ENCODE measurements around the gene KRT6C.

KRT6C gene

DNA sequence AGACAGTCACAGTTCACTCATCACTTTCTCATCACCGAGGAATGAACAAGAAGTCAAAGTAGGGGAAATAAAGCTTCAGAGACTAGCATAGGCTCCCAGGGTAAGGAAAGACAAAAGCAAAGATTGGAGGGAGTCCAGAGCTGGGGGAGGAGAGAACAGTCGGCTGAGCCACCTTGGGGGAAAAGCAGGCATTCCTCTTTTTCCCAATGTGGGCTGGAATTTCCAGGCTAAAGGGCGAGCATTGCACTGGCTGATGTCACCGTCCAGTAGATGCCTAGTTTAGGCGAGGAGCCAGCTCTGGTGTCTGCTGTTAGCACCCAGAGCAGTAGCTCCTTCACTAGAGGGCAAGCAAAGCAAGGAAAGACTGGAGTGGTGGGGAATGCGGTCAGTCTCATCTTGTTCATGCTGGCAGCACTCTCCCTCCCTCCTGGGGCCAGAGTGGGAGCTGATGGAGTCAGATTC lies 31.0 kb downstream of the KRT6C start:
- CTCF ChIA-PET: no interaction called here
- POLR2A ChIA-PET: interaction anchor here (0.6 kb wide), 1 partner anchor 438 kb away, joined by 3 read pairs; no protein-coding TSS in a partner anchor
- TF ChIP-seq TARDBP (IDR thresholded peaks at IDR 0.05) (no peak), HDGF (IDR thresholded peaks at IDR 0.05; ENCODE audit: borderline replicate concordance) (no peak), ELF4 (IDR thresholded peaks at IDR 0.05) (no peak)
- DNase-seq (ENCODE audit: extremely low spot score): no peak

DNA sequence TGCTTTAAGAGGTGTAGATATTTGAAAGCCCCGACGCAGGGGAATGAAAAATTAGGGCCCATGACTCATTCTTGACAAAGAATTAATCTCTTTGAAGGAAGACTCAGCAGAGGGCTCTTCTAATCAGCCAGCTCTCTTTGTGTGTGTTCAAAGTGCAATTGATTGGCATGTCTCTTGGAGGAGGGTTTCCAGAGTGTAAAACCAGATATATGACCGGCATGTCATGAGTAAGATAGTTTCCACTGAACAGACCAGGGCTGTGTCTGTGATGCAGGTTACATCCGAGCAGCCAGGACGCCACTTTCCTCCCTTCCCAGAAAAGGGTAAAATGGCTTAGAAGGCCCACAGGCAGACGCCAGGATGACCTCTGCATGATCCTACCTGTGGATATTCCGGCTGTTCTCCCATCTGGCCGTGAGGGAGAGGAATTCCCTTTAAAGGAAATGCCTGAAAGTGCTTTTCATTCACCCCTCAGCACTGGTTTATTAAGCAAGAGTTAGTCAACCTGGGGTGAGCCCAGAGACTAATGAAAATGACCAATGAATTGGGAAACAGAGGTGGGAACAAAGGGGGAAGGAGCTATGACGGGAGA lies 32.2 kb downstream of the KRT6C start:
- TF ChIP-seq HDGF (IDR thresholded peaks at IDR 0.05; ENCODE audit: borderline replicate concordance): no peak
- TF ChIP-seq LEF1 (IDR thresholded peaks at IDR 0.05; ENCODE audit: borderline replicate concordance): no peak
- no peak for TF ChIP-seq FOXK2 (IDR thresholded peaks at IDR 0.05)
- TF ChIP-seq FOXA1 (IDR thresholded peaks at IDR 0.05): no peak
- no peak for TF ChIP-seq SUZ12 (IDR thresholded peaks at IDR 0.05)
- no peak for TF ChIP-seq CTBP1 (IDR thresholded peaks at IDR 0.05; ENCODE audit: borderline replicate concordance)
- no peak for TF ChIP-seq SP1 (IDR thresholded peaks at IDR 0.05)
- TF ChIP-seq TARDBP (IDR thresholded peaks at IDR 0.05): no peak
- DNase-seq (ENCODE audit: extremely low spot score): no peak
- POLR2A ChIA-PET: no interaction called here
- CTCF ChIA-PET: no interaction called here

DNA sequence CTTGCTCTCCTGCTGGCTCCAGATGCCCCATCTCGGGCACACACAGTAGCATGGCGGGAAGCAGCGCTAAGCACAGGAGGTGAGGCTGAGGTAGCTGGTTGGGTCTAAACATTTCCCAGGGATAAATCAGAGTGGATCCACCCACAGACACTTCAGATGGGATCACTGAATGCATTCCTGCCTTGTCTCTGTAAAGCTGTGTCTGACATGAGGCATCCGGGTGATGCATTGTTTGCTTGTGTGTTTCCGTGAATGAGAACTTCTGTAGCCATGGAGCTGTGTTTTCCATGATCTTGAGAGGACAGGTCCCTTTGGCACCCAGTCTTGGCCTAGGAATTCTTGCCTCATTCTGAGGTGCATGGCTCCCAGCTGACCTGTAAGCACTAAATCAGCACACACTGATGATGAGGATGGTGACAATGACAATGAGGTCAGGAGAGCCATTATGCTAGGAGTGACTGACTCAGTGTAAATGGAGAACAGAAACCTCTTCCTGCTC lies 32.7 kb downstream of the KRT6C start:
- ChIA-PET POLR2A (no interaction called here), CTCF (no interaction called here)
- DNase-seq (ENCODE audit: extremely low spot score): no peak
- TF ChIP-seq TARDBP (IDR thresholded peaks at IDR 0.05): no peak

DNA sequence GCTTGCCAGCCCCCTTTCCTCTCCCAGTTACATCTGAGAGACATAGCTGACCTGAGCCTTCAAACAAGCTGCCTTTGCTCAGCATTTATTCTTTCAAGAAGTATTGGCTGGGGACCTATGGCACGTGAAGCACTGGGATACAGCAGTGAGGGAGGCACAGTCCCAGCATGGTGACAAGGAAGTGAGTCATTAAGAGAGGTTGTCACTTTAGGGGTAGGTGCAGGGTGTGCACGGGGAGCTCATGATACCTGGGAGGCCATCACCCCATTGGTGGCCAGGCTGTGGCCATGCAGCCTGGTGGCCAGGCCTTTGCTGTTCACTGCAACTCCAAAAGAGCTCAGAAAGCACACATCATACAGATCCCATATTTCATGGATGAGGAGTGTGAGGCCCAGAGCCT lies 33.8 kb downstream of the KRT6C start:
- no peak for DNase-seq (ENCODE audit: extremely low spot score)
- ChIA-PET POLR2A (no interaction called here), CTCF (no interaction called here)
- TF ChIP-seq LEF1 (IDR thresholded peaks at IDR 0.05; ENCODE audit: borderline replicate concordance) (no peak), L3MBTL2 (conservative IDR thresholded peaks at IDR 0.05) (no peak), NFRKB (IDR thresholded peaks at IDR 0.05) (no peak), ZNF384 (IDR thresholded peaks at IDR 0.05) (no peak), ARNT (IDR thresholded peaks at IDR 0.05) (no peak), HDGF (IDR thresholded peaks at IDR 0.05; ENCODE audit: borderline replicate concordance) (no peak), FOXM1 (IDR thresholded peaks at IDR 0.05; ENCODE audit: borderline replicate concordance) (no peak), BHLHE40 (IDR thresholded peaks at IDR 0.05; ENCODE audit: borderline replicate concordance) (no peak), TARDBP (IDR thresholded peaks at IDR 0.05) (no peak), FOXK2 (IDR thresholded peaks at IDR 0.05) (no peak), FOXA1 (IDR thresholded peaks at IDR 0.05) (no peak)
- TF ChIP-seq, protein P1, sequence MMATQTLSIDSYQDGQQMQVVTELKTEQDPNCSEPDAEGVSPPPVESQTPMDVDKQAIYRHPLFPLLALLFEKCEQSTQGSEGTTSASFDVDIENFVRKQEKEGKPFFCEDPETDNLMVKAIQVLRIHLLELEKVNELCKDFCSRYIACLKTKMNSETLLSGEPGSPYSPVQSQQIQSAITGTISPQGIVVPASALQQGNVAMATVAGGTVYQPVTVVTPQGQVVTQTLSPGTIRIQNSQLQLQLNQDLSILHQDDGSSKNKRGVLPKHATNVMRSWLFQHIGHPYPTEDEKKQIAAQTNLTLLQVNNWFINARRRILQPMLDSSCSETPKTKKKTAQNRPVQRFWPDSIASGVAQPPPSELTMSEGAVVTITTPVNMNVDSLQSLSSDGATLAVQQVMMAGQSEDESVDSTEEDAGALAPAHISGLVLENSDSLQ (IDR thresholded peaks at IDR 0.05): no peak

DNA sequence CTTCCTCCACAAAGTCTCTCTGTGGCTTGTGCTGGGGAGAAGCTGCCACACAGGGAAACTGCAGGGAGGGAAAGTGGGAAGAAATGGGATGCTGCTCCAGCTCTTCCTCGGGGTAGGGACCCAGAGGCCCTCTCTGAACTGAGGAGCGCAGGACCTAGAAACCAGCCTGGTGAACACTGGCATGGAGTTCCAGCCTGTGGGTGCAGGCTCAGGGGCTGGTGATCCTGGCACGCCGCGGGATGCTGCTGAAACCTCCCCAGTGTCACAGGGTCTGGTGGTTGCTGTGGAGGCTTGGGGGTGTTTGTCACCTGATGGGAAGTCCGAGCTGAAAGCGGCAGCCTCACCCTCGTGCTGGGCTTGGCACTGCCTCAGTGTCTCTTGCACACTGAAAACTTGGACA lies 34.2 kb downstream of the KRT6C start:
- DNase-seq (ENCODE audit: extremely low spot score): no peak
- TF ChIP-seq FOXA1 (IDR thresholded peaks at IDR 0.05): no peak
- TF ChIP-seq SUZ12 (IDR thresholded peaks at IDR 0.05): no peak
- TF ChIP-seq LEF1 (IDR thresholded peaks at IDR 0.05; ENCODE audit: borderline replicate concordance): no peak
- no peak for TF ChIP-seq TARDBP (IDR thresholded peaks at IDR 0.05)
- TF ChIP-seq HDGF (IDR thresholded peaks at IDR 0.05; ENCODE audit: borderline replicate concordance): no peak
- no peak for TF ChIP-seq SP1 (IDR thresholded peaks at IDR 0.05)
- no peak for TF ChIP-seq CTBP1 (IDR thresholded peaks at IDR 0.05; ENCODE audit: borderline replicate concordance)
- TF ChIP-seq FOXK2 (IDR thresholded peaks at IDR 0.05): no peak
- no peak for TF ChIP-seq ELF4 (IDR thresholded peaks at IDR 0.05)
- TF ChIP-seq L3MBTL2 (conservative IDR thresholded peaks at IDR 0.05): no peak
- no peak for TF ChIP-seq ARNT (IDR thresholded peaks at IDR 0.05)
- TF ChIP-seq NFRKB (IDR thresholded peaks at IDR 0.05): no peak
- no peak for TF ChIP-seq ZNF384 (IDR thresholded peaks at IDR 0.05)
- no peak for TF ChIP-seq FOXM1 (IDR thresholded peaks at IDR 0.05; ENCODE audit: borderline replicate concordance)
- TF ChIP-seq, protein P1 (IDR thresholded peaks at IDR 0.05): no peak
- TF ChIP-seq BHLHE40 (IDR thresholded peaks at IDR 0.05; ENCODE audit: borderline replicate concordance): no peak
- POLR2A ChIA-PET: no interaction called here
- CTCF ChIA-PET: no interaction called here

DNA sequence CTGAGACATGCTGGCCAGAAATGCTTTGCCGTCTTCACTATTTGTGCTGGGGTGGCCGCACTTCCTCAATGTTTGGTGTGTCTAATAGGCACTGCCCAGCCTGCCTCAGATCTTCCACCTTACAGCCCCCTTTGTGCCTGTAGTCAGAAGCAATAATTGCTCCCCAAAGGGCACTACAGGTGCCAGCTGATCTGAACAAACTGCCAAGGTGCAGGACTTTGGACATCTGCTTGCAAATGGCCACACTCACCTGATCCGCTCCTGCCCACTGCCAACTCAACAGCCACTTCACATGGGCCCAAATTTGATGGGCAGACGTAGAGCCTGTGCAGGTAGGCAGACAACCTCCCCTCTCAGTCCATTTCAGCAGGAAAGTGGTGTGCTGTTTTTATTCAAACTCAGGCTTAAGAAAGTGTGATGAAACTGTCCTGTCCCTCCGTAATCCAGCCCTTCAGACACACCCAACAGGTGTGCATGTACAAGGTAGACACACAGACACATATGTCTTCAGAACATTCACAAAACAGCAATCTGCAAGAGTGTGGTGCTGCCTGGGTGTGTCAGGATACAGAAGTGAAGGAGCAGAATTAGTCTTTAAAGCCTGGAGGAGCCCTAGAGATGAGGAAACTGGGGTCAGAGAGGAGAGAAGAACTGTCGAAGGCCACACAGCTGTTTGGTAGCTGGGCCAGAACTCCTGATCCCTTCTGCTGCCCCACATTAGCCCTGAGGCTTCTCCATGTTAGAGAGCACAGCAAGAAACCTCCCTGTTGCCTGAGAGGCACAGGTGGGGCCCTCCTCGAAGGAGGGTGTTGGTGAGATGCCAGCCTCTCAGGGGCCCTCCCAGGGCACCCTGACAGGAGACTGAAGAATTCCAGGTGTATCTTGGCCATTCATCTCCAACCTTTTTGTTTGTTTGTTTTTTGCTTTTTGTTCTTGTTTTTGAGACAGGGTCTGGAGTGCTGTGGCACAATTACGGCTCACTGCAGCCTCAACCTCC lies 35.0 kb downstream of the KRT6C start:
- CTCF ChIA-PET: no interaction called here
- TF ChIP-seq SUZ12 (IDR thresholded peaks at IDR 0.05) (no peak), HDGF (IDR thresholded peaks at IDR 0.05; ENCODE audit: borderline replicate concordance) (no peak), ELF4 (IDR thresholded peaks at IDR 0.05) (no peak), L3MBTL2 (conservative IDR thresholded peaks at IDR 0.05) (no peak), SP1 (IDR thresholded peaks at IDR 0.05) (no peak), LEF1 (IDR thresholded peaks at IDR 0.05; ENCODE audit: borderline replicate concordance) (no peak), FOXK2 (IDR thresholded peaks at IDR 0.05) (no peak), ZNF384 (IDR thresholded peaks at IDR 0.05) (no peak), FOXM1 (IDR thresholded peaks at IDR 0.05; ENCODE audit: borderline replicate concordance) (no peak)
- TF ChIP-seq, protein P1 (IDR thresholded peaks at IDR 0.05): no peak
- POLR2A ChIA-PET: no interaction called here
- DNase-seq (ENCODE audit: extremely low spot score): no peak
